T-cell (primary cell): ENCODE results near the gene UBE2I. TPM values are rescaled to one million over a fixed set of nuclear protein-coding genes. Genes with fewer than 3 reads are reported as not detected.
"Not testable (repeated sequence)": the region's sequence is repeated elsewhere in the genome, so short reads cannot be mapped to it uniquely, and the experiment has no call there.

Experiments used
- ATAC-seq, 4 experiments: fragments of 200-7000 bp in 3 of 4; fragments of 150-1000 bp in 1 of 4; cut with Tn5 transposase; replicated peaks in 1 of 4; 1 replicate in 3 of 4; 2 replicates in 1 of 4; pipeline ENCODE4 v1.10.0; 2021; ENCODE audit warnings: moderate library complexity in 3 of 4, mild to moderate bottlenecking in 2 of 4, moderate number of reproducible peaks in 1 of 4
- CTCF ChIA-PET, 2 donors: fragments of 300-600 bp; sonication (Branson Sonifier 250); formaldehyde crosslinking; loops; one replicate each; lab custom pipeline; 2022; ENCODE audit warnings: antibody characterized with exemption in 2 of 2; lab: Charles Lee
- POLR2A ChIA-PET, 2 donors: fragments of 300-600 bp; sonication (Branson Sonifier 250); formaldehyde crosslinking; loops; one replicate each; lab custom pipeline; 2022; ENCODE audit warnings: antibody characterized with exemption in 2 of 2; lab: Charles Lee
- DNase-seq, 35 experiments: peaks; one replicate each; pipeline versions ENCODE4 v3.0.0 to v3.0.0-alpha.2; 2013 to 2023
- H3K27ac ChIP-seq: one replicate; pipeline ENCODE4 v1.5.1; 2013; ENCODE audit warnings: low read length
- H3K27me3 ChIP-seq, 2 experiments: replicated peaks in 1 of 2; 1 replicate in 1 of 2; 2 replicates in 1 of 2; pipeline versions ENCODE4 v1.6.1 to v1.7.0; 2013; ENCODE audit warnings: low read length in 1 of 2, mixed read lengths in 1 of 2; ENCODE audit not compliant: control insufficient read depth in 2 of 2, insufficient read depth in 2 of 2; ENCODE audit errors: extremely low read depth in 1 of 2
- H3K36me3 ChIP-seq, 2 donors: 1 replicate in 1 of 2; 2 replicates in 1 of 2; pipeline versions ENCODE4 v1.6.1 to v1.7.0; 2013; ENCODE audit warnings: low read length in 1 of 2; ENCODE audit not compliant: control insufficient read depth in 2 of 2, insufficient read depth in 1 of 2; ENCODE audit errors: extremely low read depth in 1 of 2
- H3K4me1 ChIP-seq, 2 experiments: 1 replicate in 1 of 2; 2 replicates in 1 of 2; pipeline versions ENCODE4 v1.6.1 to v1.7.0; 2013; ENCODE audit warnings: low read length in 2 of 2, mixed read lengths in 1 of 2; ENCODE audit not compliant: insufficient read depth in 2 of 2, control insufficient read depth in 1 of 2; ENCODE audit errors: extremely low read depth in 1 of 2
- H3K4me3 ChIP-seq, 2 donors: 1 replicate in 1 of 2; 2 replicates in 1 of 2; pipeline versions ENCODE4 v1.5.1 to v1.7.0; 2013; ENCODE audit warnings: mild to moderate bottlenecking in 2 of 2, low read length in 1 of 2, moderate library complexity in 1 of 2; ENCODE audit not compliant: control insufficient read depth in 1 of 2; ENCODE audit errors: extremely low read depth in 1 of 2
- H3K9me3 ChIP-seq: 2 replicates; pipeline ENCODE4 v1.7.0; 2013
- H3K27ac Mint-ChIP-seq, 2 donors: one replicate each; pipeline ENCODE4 v1.8.0; 2020 to 2021; ENCODE audit warnings: mild to moderate bottlenecking in 2 of 2, mixed read lengths in 2 of 2
- H3K27me3 Mint-ChIP-seq, 2 donors: one replicate each; pipeline ENCODE4 v1.8.0; 2021 to 2022; ENCODE audit warnings: mixed read lengths in 2 of 2
- H3K36me3 Mint-ChIP-seq: one replicate; pipeline ENCODE4 v1.8.0; 2021; ENCODE audit warnings: mixed read lengths
- H3K4me1 Mint-ChIP-seq, 3 donors: one replicate each; pipeline ENCODE4 v1.8.0; 2020 to 2022; ENCODE audit warnings: mixed read lengths in 3 of 3, mild to moderate bottlenecking in 1 of 3
- H3K4me3 Mint-ChIP-seq, 3 donors: one replicate each; pipeline ENCODE4 v1.8.0; 2020 to 2022; ENCODE audit warnings: mild to moderate bottlenecking in 3 of 3, mixed read lengths in 3 of 3, moderate library complexity in 3 of 3
- H3K9me3 Mint-ChIP-seq, 3 donors: one replicate each; pipeline ENCODE4 v1.8.0; 2020 to 2022; ENCODE audit warnings: mixed read lengths in 3 of 3
- WGBS: methylation state at CpG from one replicate; pipeline ENCODE4 v1.1.5; 2013; ENCODE audit warnings: missing lambda C conversion rate; ENCODE audit not compliant: insufficient coverage; 5-methylcytosine and 5-hydroxymethylcytosine counted together
- total RNA-seq, 35 experiments: library from RNA in 6 of 35; stranded (reverse) in 6 of 35; fragments of 120-200 nt in 1 of 35; gene quantifications; one replicate each; pipeline versions ENCODE4 v1.2.1 to v1.2.4 and lab custom pipeline; 2013 to 2026

The UBE2I gene
- total RNA-seq, 5 donors from 2014 or later (not counting 1 experiment from before 2014, with no cell fraction given) = 173 to 247 (median 190) TPM

DNA sequence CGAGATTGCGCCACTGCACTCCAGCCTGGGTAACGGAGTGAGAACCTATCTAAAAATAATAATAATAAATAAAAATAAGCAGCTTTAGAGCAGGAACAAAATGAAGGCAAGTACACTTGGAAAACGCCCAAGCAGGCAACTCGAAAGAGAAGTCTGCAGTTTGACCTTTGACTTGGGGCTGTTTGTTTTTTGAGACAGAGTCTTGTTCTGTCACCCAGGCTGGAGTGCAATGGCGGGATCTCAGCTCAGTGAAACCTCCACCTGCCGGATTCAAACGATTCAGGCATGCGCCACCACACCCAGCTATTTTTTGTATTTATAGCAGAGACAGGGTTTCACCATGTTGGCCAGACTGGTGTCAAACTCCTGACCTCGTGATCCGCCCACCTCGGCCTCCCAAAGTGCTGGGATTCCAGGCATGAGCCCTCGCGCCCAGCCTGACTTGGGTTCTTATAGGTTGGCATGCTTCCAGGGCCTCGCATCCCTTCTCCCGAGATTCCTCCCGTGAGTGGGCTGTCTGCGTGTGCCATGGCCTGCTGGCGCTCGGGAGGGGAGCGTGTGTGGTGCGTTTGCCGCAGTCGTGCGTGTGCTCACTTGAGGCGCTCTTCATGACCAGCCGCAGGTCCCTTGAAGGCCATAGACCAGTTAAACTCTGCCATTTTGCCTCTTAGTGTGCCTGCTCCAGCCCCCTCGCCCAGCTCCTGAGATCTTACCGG, 18.4 kb upstream of the UBE2I start:
- DNase-seq (no peak), ATAC-seq (no peak)
- POLR2A ChIA-PET = no interaction called here
- CTCF ChIA-PET = no interaction called here
- no peaks in the 10 kb centered on the region for H3K36me3 ChIP-seq
- Mint-ChIP-seq H3K4me1 (peaks cover 0 to 2% (median 0%) of the 10 kb centered on the region in 3 donors), H3K36me3 (no peaks in the 10 kb centered on the region), H3K9me3 (no peaks in the 10 kb centered on the region), H3K27ac (no peak overlapping the region), H3K4me3 (no peak overlapping the region), H3K27me3 (peaks cover 30 to 64% of the 10 kb centered on the region in 2 donors)
- 79% methylated on average over 23 of the region's 29 CpGs for WGBS
- H3K4me3 ChIP-seq = no peak overlapping the region
- H3K27ac ChIP-seq = no peak overlapping the region
- H3K9me3 ChIP-seq = no peaks in the 10 kb centered on the region
- peaks cover 0 to 10% of the 10 kb centered on the region in 2 experiments for H3K4me1 ChIP-seq
- H3K27me3 ChIP-seq = peaks cover 5 to 82% of the 10 kb centered on the region in 2 experiments

DNA sequence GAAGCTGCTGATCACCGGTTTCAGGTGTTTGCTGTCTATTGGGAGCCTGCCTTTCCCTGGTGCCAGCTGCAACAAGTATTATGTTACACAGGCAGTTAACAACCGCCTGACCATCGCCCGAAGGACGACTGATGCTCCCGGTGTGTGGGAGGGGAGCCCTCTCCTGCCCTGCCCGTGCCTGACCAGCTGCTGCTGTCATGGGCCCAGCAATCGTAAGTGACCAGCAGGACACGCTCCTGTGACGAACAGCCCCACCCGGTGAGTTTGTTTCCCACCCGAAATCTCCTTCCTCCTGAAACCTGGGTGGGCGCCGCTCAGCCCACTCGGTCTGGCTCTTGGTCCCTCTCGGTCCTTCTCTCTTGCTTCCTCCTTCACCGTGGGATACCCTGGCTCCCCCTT, 17.9 kb upstream of the UBE2I start:
- Mint-ChIP-seq H3K27ac (no peak overlapping the region), H3K27me3 (peaks cover 30 to 61% of the 10 kb centered on the region in 2 donors)
- CTCF ChIA-PET = interaction anchor here in 1 of 2 donors (0.7 kb wide), 1 partner anchor 951 kb away, joined by 5 read pairs; no protein-coding TSS in a partner anchor

DNA sequence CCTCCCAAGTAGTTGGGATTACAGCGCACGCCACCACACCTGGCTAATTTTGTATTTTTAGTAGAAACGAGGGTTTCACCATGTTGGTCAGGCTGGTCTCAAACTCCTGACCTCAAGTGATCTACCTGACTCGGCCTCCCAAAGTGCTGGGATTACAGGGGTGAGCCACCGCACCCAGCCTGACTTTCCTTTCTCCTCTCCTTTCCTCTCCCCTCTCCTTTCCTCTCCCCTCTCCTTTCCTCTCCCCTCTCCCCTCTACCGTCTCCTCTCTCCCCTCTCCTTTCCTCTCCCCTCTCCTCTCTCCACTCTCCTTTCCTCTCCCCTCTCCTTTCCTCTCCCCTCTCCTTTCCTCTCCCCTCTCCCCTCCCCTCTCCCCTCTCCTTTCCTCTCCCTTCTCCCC, 17.2 kb upstream of the UBE2I start:
- H3K27me3 Mint-ChIP-seq = peaks cover 35 to 66% of the 10 kb centered on the region in 2 donors
- CTCF ChIA-PET = interaction anchor here (0.6 to 0.7 kb wide), 2 partner anchors 950 to 1228 kb away, joined by 4 to 5 read pairs; no protein-coding TSS in a partner anchor

More for the DNA sequence above, 17.9 kb upstream of the UBE2I start:
- Mint-ChIP-seq H3K9me3 (no peaks in the 10 kb centered on the region), H3K4me1 (peaks cover 0 to 2% (median 0%) of the 10 kb centered on the region in 3 donors), H3K4me3 (no peak overlapping the region), H3K36me3 (no peaks in the 10 kb centered on the region)
- POLR2A ChIA-PET = no interaction called here
- no peak overlapping the region for H3K27ac ChIP-seq
- H3K9me3 ChIP-seq = no peaks in the 10 kb centered on the region
- H3K4me1 ChIP-seq = peaks cover 0 to 10% of the 10 kb centered on the region in 2 experiments
- no peak overlapping the region for H3K4me3 ChIP-seq
- no peaks in the 10 kb centered on the region for H3K36me3 ChIP-seq
- ATAC-seq (no peak), DNase-seq (no peak)
- peaks cover 5 to 77% of the 10 kb centered on the region in 2 experiments for H3K27me3 ChIP-seq
- WGBS = 66% methylated on average over 17 of the region's 17 CpGs

DNA sequence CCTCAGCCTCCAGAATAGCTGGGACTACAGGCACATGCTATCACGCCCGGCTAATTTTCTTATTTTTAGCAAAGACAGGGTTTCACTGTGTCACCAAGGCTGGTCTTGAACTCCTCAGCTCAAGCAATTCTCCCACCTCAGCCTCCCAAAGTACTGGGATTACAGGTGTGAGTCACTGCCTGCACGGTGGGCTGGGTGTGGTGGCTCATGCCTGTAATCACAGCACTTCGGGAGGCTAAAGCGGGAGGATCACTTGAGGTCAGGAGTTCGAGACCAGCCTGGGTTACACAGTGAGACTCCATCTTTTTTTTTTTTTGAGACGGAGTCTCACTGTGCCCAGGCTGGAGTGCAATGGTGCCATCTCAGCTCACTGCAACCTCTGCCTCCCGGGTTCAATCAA, 16.6 kb upstream of the UBE2I start:
- H3K27me3 Mint-ChIP-seq = peaks cover 32 to 63% of the 10 kb centered on the region in 2 donors
- H3K27ac ChIP-seq, H3K4me1 Mint-ChIP-seq, H3K36me3 Mint-ChIP-seq, H3K9me3 ChIP-seq, ATAC-seq, H3K9me3 Mint-ChIP-seq, H3K4me3 Mint-ChIP-seq, H3K36me3 ChIP-seq, H3K4me3 ChIP-seq, POLR2A ChIA-PET, DNase-seq, H3K27ac Mint-ChIP-seq: not testable (repeated sequence)
- Histone ChIP-seq H3K27me3 (peaks cover 2 to 80% of the 10 kb centered on the region in 2 experiments), H3K4me1 (peaks cover 0 to 10% of the 10 kb centered on the region in 2 experiments)
- 86% methylated on average over 5 of the region's 8 CpGs for WGBS
- CTCF ChIA-PET = interaction anchor here in 1 of 2 donors (0.6 kb wide), 1 partner anchor 1228 kb away, joined by 4 read pairs; no protein-coding TSS in a partner anchor

More for the DNA sequence above, 17.2 kb upstream of the UBE2I start:
- 80% methylated on average over 3 of the region's 6 CpGs for WGBS
- H3K4me1 ChIP-seq = peaks cover 0 to 10% of the 10 kb centered on the region in 2 experiments
- H3K4me3 Mint-ChIP-seq, H3K36me3 Mint-ChIP-seq, H3K27ac ChIP-seq, H3K4me1 Mint-ChIP-seq, POLR2A ChIA-PET, H3K9me3 Mint-ChIP-seq, H3K36me3 ChIP-seq, H3K4me3 ChIP-seq, ATAC-seq, H3K27ac Mint-ChIP-seq, H3K9me3 ChIP-seq, DNase-seq: not testable (repeated sequence)
- H3K27me3 ChIP-seq = peaks cover 5 to 80% of the 10 kb centered on the region in 2 experiments

DNA sequence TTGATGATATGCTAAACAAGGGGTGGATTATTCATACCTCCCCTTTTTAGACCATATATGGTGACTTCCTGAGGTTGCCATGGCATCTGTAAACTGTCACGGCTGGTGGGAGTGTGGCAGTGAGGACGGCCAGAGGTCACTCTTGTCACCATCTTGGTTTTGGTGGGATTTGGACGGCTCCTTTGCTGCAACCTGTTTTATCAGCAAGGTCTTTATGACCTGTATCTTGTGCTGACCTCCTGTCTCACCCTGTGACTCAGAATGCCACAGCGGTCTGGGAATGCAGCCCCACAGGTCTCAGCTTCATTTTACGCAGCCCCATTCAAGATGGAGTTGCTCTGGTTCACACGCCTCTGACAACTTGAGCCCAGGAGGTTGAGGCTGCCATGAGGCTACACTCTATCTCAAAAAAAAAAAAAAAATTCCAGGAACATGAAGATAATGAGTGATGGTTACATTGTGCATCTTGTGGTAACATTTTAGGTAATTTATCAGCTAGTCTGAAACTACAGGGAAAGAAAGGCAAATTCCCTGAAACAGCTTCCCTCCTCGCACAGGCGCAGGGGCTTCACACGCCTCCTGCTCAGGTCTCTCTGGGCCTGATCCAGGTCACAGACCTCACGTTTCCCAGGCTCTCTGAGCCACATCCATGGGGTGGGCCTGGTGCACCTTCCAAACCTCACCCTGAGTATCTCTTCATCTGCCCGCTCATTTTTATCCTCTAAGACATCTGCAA, 15.3 kb upstream of the UBE2I start:
- Mint-ChIP-seq H3K9me3 (no peaks in the 10 kb centered on the region), H3K27me3 (peaks cover 32 to 59% of the 10 kb centered on the region in 2 donors), H3K36me3 (no peaks in the 10 kb centered on the region)

DNA sequence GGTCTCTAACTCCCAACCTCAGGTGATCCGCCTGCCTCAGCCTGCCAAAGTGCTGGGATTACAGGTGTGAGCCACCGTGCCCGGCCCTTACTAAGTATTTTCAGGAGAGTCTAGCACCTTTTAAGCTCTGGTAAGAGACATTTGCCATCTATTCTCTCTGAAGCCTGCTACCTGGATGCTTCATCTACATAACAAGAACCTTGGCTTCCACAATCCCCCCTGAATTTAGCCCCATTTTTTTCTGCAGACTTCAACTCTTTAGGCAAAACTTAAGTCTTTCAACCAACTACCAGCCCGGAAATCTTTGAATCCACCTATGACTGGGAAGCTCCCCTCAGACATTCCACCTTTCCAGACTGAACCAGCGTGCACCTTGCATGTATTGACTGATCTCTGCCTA, 14.0 kb upstream of the UBE2I start:
- H3K27ac Mint-ChIP-seq = no peak overlapping the region
- ChIA-PET CTCF (no interaction called here), POLR2A (no interaction called here)
- no peak overlapping the region for H3K4me3 Mint-ChIP-seq
- peaks cover 26 to 53% of the 10 kb centered on the region in 2 donors for H3K27me3 Mint-ChIP-seq
- no peak overlapping the region for H3K27ac ChIP-seq
- no peaks in the 10 kb centered on the region for H3K36me3 ChIP-seq
- peaks cover 0 to 2% of the 10 kb centered on the region in 2 experiments for H3K4me1 ChIP-seq
- peaks cover 0 to 76% of the 10 kb centered on the region in 2 experiments for H3K27me3 ChIP-seq
- DNase-seq (no peak), ATAC-seq (no peak)
- whole genome bisulfite sequencing = 79% methylated on average over 2 of the region's 5 CpGs
- no peaks in the 10 kb centered on the region for H3K36me3 Mint-ChIP-seq
- H3K9me3 ChIP-seq = no peaks in the 10 kb centered on the region
- H3K4me1 Mint-ChIP-seq = peaks cover 0 to 6% (median 5%) of the 10 kb centered on the region in 3 donors
- no peaks in the 10 kb centered on the region for H3K9me3 Mint-ChIP-seq
- H3K4me3 ChIP-seq = no peak overlapping the region

More for the DNA sequence above, 15.3 kb upstream of the UBE2I start:
- ChIA-PET POLR2A (no interaction called here), CTCF (no interaction called here)
- Histone ChIP-seq H3K27ac (no peak overlapping the region), H3K4me3 (no peak overlapping the region), H3K9me3 (no peaks in the 10 kb centered on the region), H3K27me3 (peaks cover 0 to 80% of the 10 kb centered on the region in 2 experiments), H3K36me3 (no peaks in the 10 kb centered on the region), H3K4me1 (peaks cover 0 to 6% of the 10 kb centered on the region in 2 experiments)
- WGBS = 70% methylated on average over 7 of the region's 11 CpGs
- Mint-ChIP-seq H3K27ac (no peak overlapping the region), H3K4me3 (no peak overlapping the region), H3K4me1 (peaks cover 0 to 6% (median 5%) of the 10 kb centered on the region in 3 donors)
- DNase-seq (no peak), ATAC-seq (no peak)
